Activated T-helper 2 cell treated with anti-CD3 and anti-CD28 coated beads, Interferon-gamma antibody, Interleukin-2, Interleukin-4, amounts not matched to agents 10 μg/mL and 5 μg/mL and 100 μg/mL, durations not matched to agents 14 hours and 24 hours and 36 hours (primary cell): Measurements from ENCODE around the gene DDX24. TPM values are rescaled to one million over a fixed set of nuclear protein-coding genes. Genes with fewer than 3 reads are reported as not detected.

Experiments
- DNase-seq: peaks from one replicate; pipeline ENCODE4 v3.0.0; 2021; ENCODE audit warnings: low spot score
- H3K27ac Mint-ChIP-seq: one replicate; pipeline ENCODE4 v1.8.0; 2021; ENCODE audit warnings: mixed read lengths
- H3K27me3 Mint-ChIP-seq: one replicate; pipeline ENCODE4 v1.8.0; 2021; ENCODE audit warnings: low read depth, mixed read lengths
- H3K36me3 Mint-ChIP-seq: one replicate; pipeline ENCODE4 v1.8.0; 2021; ENCODE audit warnings: low read depth, mixed read lengths
- H3K4me1 Mint-ChIP-seq: one replicate; pipeline ENCODE4 v1.8.0; 2021; ENCODE audit warnings: low read depth, mixed read lengths
- H3K4me3 Mint-ChIP-seq: one replicate; pipeline ENCODE4 v1.8.0; 2021; ENCODE audit warnings: low read depth, mild to moderate bottlenecking, moderate library complexity, mixed read lengths
- H3K9me3 Mint-ChIP-seq: one replicate; pipeline ENCODE4 v1.8.0; 2021; ENCODE audit warnings: mixed read lengths
- intact Hi-C: fragments of 100-400 bp; cut with micrococcal nuclease; formaldehyde crosslinking; loops from one replicate; pipeline ENCODE4 v1.15.1; 2023
- total RNA-seq: library from RNA; stranded (reverse); gene quantifications from 2 replicates; pipeline ENCODE4 v1.2.3, GENCODE V29; 2022

The DDX24 gene
- total RNA-seq, 1 donor from 2014 or later = 277 TPM

DNA sequence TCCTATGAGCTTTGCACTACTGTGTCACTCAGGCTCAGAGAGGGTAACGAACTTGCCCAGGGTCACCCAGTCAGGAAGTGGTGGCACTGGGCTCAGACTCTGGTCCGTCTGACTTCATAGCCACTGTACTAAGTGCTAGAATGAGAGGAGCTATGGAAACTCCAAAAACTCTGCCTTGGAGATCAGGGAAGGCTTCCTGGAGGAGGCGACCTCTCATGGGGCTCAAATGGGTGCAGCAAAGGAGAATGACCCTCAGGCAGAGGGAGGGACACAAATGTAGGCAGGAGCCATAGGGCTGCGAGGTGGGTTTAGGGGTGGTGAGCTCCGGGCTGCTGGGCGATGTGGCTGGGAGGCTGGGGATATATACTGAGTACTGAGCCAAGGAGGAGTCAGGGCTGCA lies 80.7 kb downstream of the DDX24 start:
- DNase-seq = no peak
- intact Hi-C loops = loop anchor here (2.0 kb wide), 2 partner anchors 29 to 41 kb away; no protein-coding TSS in a partner anchor
- no peaks in the 10 kb centered on the region for H3K27me3 Mint-ChIP-seq
- H3K4me1 Mint-ChIP-seq = peaks cover 47% of the 10 kb centered on the region
- no peaks in the 10 kb centered on the region for H3K9me3 Mint-ChIP-seq
- no peaks in the 10 kb centered on the region for H3K36me3 Mint-ChIP-seq
- H3K27ac Mint-ChIP-seq = peak overlapping the region; percentile 46
- H3K4me3 Mint-ChIP-seq = no peak overlapping the region

DNA sequence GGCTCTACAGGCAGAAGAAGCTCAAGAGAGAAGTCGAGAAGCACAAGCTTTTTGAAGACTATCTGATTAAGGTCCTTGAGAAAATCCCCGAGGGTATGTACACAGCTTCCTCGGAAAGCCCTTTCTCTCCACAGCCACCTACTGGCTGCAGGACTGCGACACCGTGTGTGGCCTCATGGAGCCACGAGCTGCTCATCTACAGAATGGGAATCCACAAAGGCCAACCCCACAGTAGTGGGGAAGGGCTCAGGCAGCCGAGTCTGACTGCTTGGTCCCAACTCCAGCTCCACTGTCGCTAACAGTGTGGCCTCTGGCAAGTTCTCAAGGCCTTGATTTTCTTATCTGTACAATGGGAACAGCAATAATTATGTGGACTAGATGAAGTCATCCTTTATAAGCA lies 81.4 kb downstream of the DDX24 start:
- Mint-ChIP-seq H3K27ac (peak overlapping the region; percentile 65), H3K36me3 (no peaks in the 10 kb centered on the region), H3K4me1 (peaks cover 48% of the 10 kb centered on the region), H3K4me3 (no peak overlapping the region), H3K27me3 (no peaks in the 10 kb centered on the region), H3K9me3 (no peaks in the 10 kb centered on the region)
- no peak for DNase-seq
- intact Hi-C loops = no loop called here

DNA sequence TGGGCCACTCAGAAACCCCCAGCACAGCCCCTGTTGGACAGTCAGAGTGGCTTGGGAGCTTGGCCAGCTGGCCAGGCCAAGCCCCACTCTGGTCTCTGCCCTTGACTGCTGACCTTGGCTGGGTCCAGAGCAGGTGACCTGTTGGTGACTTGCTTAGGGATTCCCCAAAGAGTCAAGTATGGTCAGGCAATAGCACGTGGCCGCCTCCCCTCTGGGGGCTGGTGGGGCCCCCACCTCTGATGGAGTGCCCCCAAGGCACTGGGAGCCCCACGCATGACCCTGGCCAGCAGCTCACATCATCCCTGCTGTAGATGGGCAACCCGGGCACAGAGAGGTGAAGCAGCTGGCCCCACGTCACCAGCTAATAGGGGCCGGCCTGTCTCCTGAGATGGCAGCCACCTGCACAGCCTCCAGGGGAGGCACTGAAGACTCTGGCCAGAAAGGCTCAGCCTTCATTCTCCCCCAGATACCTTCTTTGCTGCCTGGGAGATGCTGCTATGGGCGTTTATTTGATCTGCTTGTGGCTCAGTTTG lies 82.1 kb downstream of the DDX24 start:
- intact Hi-C loops = no loop called here
- Mint-ChIP-seq H3K36me3 (no peaks in the 10 kb centered on the region), H3K4me1 (peaks cover 48% of the 10 kb centered on the region), H3K27ac (peak overlapping the region; percentile 65), H3K4me3 (no peak overlapping the region), H3K9me3 (no peaks in the 10 kb centered on the region), H3K27me3 (no peaks in the 10 kb centered on the region)
- DNase-seq = no peak

Other genes starting within 250 kb of the DDX24 start
- not detected in 2 replicates for gene FAM181A, start 153.9 kb downstream of the DDX24 start, total RNA-seq
- 19.8 TPM in 2 replicates for gene ASB2, start 104.6 kb downstream of the DDX24 start, total RNA-seq
- gene CCDC197, start 83.9 kb downstream of the DDX24 start, total RNA-seq = 0.11 TPM in 1 of 2 replicates, not detected in the other
- gene OTUB2, start 54.9 kb downstream of the DDX24 start, total RNA-seq = 2.1 and 2.3 TPM in 2 replicates
- 27.7 and 31.2 TPM in 2 replicates for gene IFI27L1, start 108 bp upstream of the DDX24 start, total RNA-seq
- 2.1 and 5.2 TPM in 2 replicates for gene IFI27, start 29.5 kb upstream of the DDX24 start, total RNA-seq
- 47.4 and 48.8 TPM in 2 replicates for gene IFI27L2, start 48.4 kb upstream of the DDX24 start, total RNA-seq
- gene PPP4R4, start 93.1 kb upstream of the DDX24 start, total RNA-seq = 1.2 and 1.8 TPM in 2 replicates
- gene SERPINA10, start 212.1 kb upstream of the DDX24 start, total RNA-seq = not detected in 2 replicates
- gene SERPINA6, start 242.1 kb upstream of the DDX24 start, total RNA-seq = not detected in 2 replicates